Kidney (tissue), 14 donors: ENCODE results near the gene FAM47C. TPM values are rescaled to one million over a fixed set of nuclear protein-coding genes. Genes with fewer than 3 reads are reported as not detected.
A peak's percentile ranks its signal among the peaks of the same experiment; 100 is the strongest.
"Not testable (repeated sequence)": the region's sequence is repeated elsewhere in the genome, so short reads cannot be mapped to it uniquely, and the experiment has no call there.

Experiments
- DNase-seq, 5 donors: peaks; one replicate each; pipeline ENCODE4 v3.0.0-alpha.2; 2013 to 2020
- FAIRE-seq: peaks from 2 replicates; lab custom pipeline; 2012; peaks lifted over from hg19 to GRCh38; lab: Jason Lieb, UNC
- H3K27ac ChIP-seq, 2 donors: one replicate each; pipeline ENCODE4 v1.7.0; 2013; ENCODE audit warnings: low read depth in 2 of 2, low read length in 2 of 2, inconsistent platforms in 1 of 2
- H3K27me3 ChIP-seq: one replicate; pipeline ENCODE4 v1.7.1; 2013; ENCODE audit warnings: low read length, inconsistent platforms; ENCODE audit not compliant: control insufficient read depth, insufficient read depth
- H3K36me3 ChIP-seq, 3 donors: one replicate each; pipeline versions ENCODE4 v1.7.0 to v1.7.1; 2013; ENCODE audit warnings: low read length in 3 of 3, control low read depth in 1 of 3, inconsistent platforms in 1 of 3; ENCODE audit not compliant: insufficient read depth in 3 of 3, control insufficient read depth in 2 of 3
- H3K4me1 ChIP-seq, 3 donors: one replicate each; pipeline versions ENCODE4 v1.7.0 to v1.7.1; 2013; ENCODE audit warnings: low read length in 3 of 3, inconsistent platforms in 1 of 3, low read depth in 1 of 3; ENCODE audit not compliant: control insufficient read depth in 2 of 3, insufficient read depth in 2 of 3
- H3K4me3 ChIP-seq, 3 donors: one replicate each; pipeline versions ENCODE4 v1.7.0 to v1.8.1; 2013; ENCODE audit warnings: low read length in 3 of 3, control low read depth in 1 of 3, inconsistent platforms in 1 of 3
- H3K9ac ChIP-seq, 3 donors: one replicate each; pipeline versions ENCODE4 v1.7.0 to v1.7.1; 2013; ENCODE audit warnings: low read length in 3 of 3, control low read depth in 1 of 3, inconsistent platforms in 1 of 3
- H3K9me3 ChIP-seq, 3 donors: one replicate each; pipeline versions ENCODE4 v1.7.0 to v1.7.1; 2013; ENCODE audit warnings: low read length in 3 of 3, control low read depth in 1 of 3, inconsistent platforms in 1 of 3; ENCODE audit not compliant: control insufficient read depth in 2 of 3, insufficient read depth in 1 of 3
- CTCF ChIP-seq: IDR thresholded peaks from 3 replicates; pipeline ENCODE4 v1.5.1; 2012; ENCODE audit warnings: mild to moderate bottlenecking, moderate library complexity, borderline replicate concordance; ENCODE audit not compliant: insufficient read depth; ENCODE audit errors: extremely low read depth
- intact Hi-C: fragments of 100-400 bp; cut with DNase I; formaldehyde crosslinking; loops from one replicate; pipeline ENCODE4 v1.11.1; 2022
- polyA plus RNA-seq: library from polyadenylated mRNA; stranded (reverse); fragments of 350-450 nt; fragmentation: Illumina TruSeq; extraction: RNeasy Lipid Tissue Mini Kit (QIAGEN cat#74804); gene quantifications from one replicate; pipeline ENCODE4 v1.2.3, GENCODE V29; 2014; ENCODE audit warnings: low read depth, low replicate concordance; ENCODE audit not compliant: insufficient read depth
- total RNA-seq: library from RNA; stranded (reverse); fragmentation: NEBNext Ultra II Directional; extraction: Animal tissue kit (Norgen Biotek cat#: 25700); gene quantifications from one replicate; pipeline ENCODE4 v1.2.1, GENCODE V29; 2021
- donor health status: control.
- donor health status: control.
- donor health status: control.
- donor health status: control.
- donor health status: control.
- donor health status: DM: yes; HTN: yes; CAD: no.
- donor health status: Normal renal cell carcinoma (clear cell type).

FAM47C gene
- total and polyA plus RNA-seq, 2 donors from 2014 or later = not detected

GRCh38 chrX:36986231-36986630 is 21.9 kb upstream of the FAM47C start:
- Histone ChIP-seq H3K27ac (no peak overlapping the region), H3K36me3 (no peaks in the 10 kb centered on the region), H3K9ac (no peak overlapping the region), H3K27me3 (no peaks in the 10 kb centered on the region), H3K4me1 (no peaks in the 10 kb centered on the region), H3K9me3 (no peaks in the 10 kb centered on the region), H3K4me3 (no peak overlapping the region)
- DNase-seq (peak in 1 of 5 donors; percentile 4), FAIRE-seq (no peak)
- intact Hi-C loops = no loop called here
- no peak for TF ChIP-seq CTCF

- FAIRE-seq = not testable (repeated sequence)
Observed at GRCh38 chrX:36987212-36987611, 21.0 kb upstream of the FAM47C start.

GRCh38 chrX:37000140-37000539 is 8.0 kb upstream of the FAM47C start:
- no peak overlapping the region for H3K27ac ChIP-seq
- H3K9ac ChIP-seq = no peak overlapping the region
- TF ChIP-seq CTCF = no peak
- H3K9me3 ChIP-seq = no peaks in the 10 kb centered on the region
- DNase-seq = no peak
- H3K36me3 ChIP-seq = no peaks in the 10 kb centered on the region
- H3K4me1 ChIP-seq = no peaks in the 10 kb centered on the region
- FAIRE-seq = no peak
- H3K27me3 ChIP-seq = no peaks in the 10 kb centered on the region
- intact Hi-C loops = no loop called here
- H3K4me3 ChIP-seq = no peak overlapping the region

More at GRCh38 chrX:36987212-36987611, 21.0 kb upstream of the FAM47C start:
- H3K4me1 ChIP-seq, DNase-seq, H3K4me3 ChIP-seq, H3K9ac ChIP-seq, H3K36me3 ChIP-seq, H3K27me3 ChIP-seq, intact Hi-C loops, H3K27ac ChIP-seq, H3K9me3 ChIP-seq: not testable (repeated sequence)

GRCh38 chrX:37010496-37010895 is 2.3 kb downstream of the FAM47C start:
- Histone ChIP-seq H3K27ac (no peak overlapping the region), H3K27me3 (no peaks in the 10 kb centered on the region), H3K9me3 (no peaks in the 10 kb centered on the region), H3K36me3 (no peaks in the 10 kb centered on the region), H3K4me3 (no peak overlapping the region), H3K4me1 (no peaks in the 10 kb centered on the region), H3K9ac (no peak overlapping the region)
- no peak for TF ChIP-seq CTCF
- no peak for DNase-seq
- intact Hi-C loops = no loop called here
- FAIRE-seq = no peak

- H3K27ac ChIP-seq, H3K4me1 ChIP-seq, intact Hi-C loops, H3K9me3 ChIP-seq, DNase-seq, H3K4me3 ChIP-seq, H3K36me3 ChIP-seq, H3K9ac ChIP-seq, H3K27me3 ChIP-seq, FAIRE-seq: not testable (repeated sequence)
Observed at GRCh38 chrX:37034260-37034659, 26.1 kb downstream of the FAM47C start.

- DNase-seq, H3K9me3 ChIP-seq, H3K9ac ChIP-seq, H3K36me3 ChIP-seq, intact Hi-C loops, H3K27ac ChIP-seq, H3K4me3 ChIP-seq, FAIRE-seq, H3K27me3 ChIP-seq, H3K4me1 ChIP-seq: not testable (repeated sequence)
Observed at GRCh38 chrX:37036674-37037220, 28.6 kb downstream of the FAM47C start.
